GM18502 (cell line): ENCODE data around the gene DTYMK.

Experiments used
- ATAC-seq: cut with Tn5 transposase; IDR thresholded peaks from one replicate; pipeline ENCODE4 v1.9.1; 2021; ENCODE audit warnings: mild to moderate bottlenecking; ENCODE audit not compliant: unreplicated experiment, poor library complexity

Gene DTYMK

DNA sequence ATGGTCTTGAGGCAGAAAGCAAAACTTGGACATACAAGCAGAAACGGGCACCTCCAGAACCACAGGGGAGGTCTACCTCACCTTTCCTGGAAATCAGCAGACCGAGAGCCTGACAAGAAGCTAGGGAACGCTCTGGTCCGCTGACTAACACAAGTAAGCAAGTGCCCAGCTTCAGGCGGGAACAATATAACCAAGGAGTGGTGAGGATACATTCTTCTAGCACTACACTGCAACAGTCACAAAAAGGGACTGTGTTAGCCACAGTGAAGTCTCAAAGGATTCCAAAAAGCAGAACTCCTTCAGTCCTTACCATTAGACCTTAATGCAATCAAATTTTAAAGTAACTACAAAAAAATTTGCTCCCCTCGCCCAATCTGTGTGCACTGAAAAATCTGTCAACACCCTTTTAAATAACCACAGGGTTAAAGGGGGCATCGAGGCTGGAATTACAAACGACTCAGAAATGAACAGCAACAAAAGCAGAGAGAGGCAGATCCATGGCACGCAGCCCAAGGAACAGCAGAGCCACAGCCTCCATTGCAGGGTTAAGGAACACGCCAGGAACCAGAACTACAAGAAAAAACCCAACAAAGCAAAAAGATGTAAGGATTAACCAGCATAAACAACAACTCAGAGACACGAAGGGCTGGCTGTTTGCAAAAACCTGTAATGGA is 56.7 kb downstream of the DTYMK start:
- ATAC-seq, result no peak

DNA sequence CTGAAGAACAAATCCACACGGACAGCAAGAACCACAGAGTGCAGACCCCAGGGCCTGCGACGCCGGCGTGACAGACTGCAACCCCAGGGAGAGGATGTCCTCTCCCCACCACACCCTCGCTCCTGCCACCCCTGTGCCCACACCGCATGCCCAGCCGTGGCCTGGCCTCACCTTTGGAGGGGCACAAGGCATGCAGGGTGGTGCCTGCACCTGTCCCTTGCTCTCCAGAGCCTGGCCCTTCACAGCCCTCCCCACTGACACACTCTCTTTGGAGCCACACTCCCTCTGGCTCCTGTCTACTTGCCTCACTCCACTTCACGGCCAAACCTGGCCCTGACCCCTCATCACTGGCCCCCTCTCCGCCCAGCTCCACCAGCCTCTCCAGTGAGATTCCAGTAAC is 58.9 kb downstream of the DTYMK start:
- ATAC-seq, result no peak
